Spleen (tissue), 11 donors: ENCODE measurements around the gene ATP5F1A. TPM values are rescaled to one million over a fixed set of nuclear protein-coding genes. Genes with fewer than 3 reads are reported as not detected.
"Not testable (repeated sequence)": the region's sequence is repeated elsewhere in the genome, so short reads cannot be mapped to it uniquely, and the experiment has no call there.

ENCODE experiments used
- DNase-seq: peaks from one replicate; pipeline ENCODE4 v3.0.0-alpha.2; 2020
- H3K27ac ChIP-seq, 8 donors: fragments of 200-600 bp; sonication (generic) in 7 of 8; 1 replicate in 4 of 8; 2 replicates in 4 of 8; pipeline versions ENCODE4 v1.5.0 to v1.8.0; 2016 to 2021; ENCODE audit warnings: inconsistent platforms in 4 of 8, mild to moderate bottlenecking in 4 of 8, moderate library complexity in 1 of 8
- H3K27me3 ChIP-seq, 7 donors: fragments of 200-600 bp; sonication (generic) in 6 of 7; replicated peaks in 1 of 7; 1 replicate in 4 of 7; 2 replicates in 3 of 7; pipeline versions ENCODE4 v1.5.0 to v1.8.0; 2016 to 2021; ENCODE audit warnings: inconsistent platforms in 3 of 7, mild to moderate bottlenecking in 1 of 7
- H3K36me3 ChIP-seq, 6 donors: fragments of 200-600 bp; sonication (generic) in 5 of 6; 1 replicate in 4 of 6; 2 replicates in 2 of 6; pipeline versions ENCODE4 v1.5.0 to v1.8.0; 2016 to 2021; ENCODE audit warnings: inconsistent platforms in 2 of 6
- H3K4me1 ChIP-seq, 6 donors: fragments of 200-600 bp; sonication (generic) in 5 of 6; 1 replicate in 3 of 6; 2 replicates in 3 of 6; pipeline versions ENCODE4 v1.5.0 to v1.8.0; 2016 to 2021; ENCODE audit warnings: inconsistent platforms in 3 of 6
- H3K4me3 ChIP-seq, 8 donors: fragments of 200-600 bp; sonication (generic) in 7 of 8; 1 replicate in 4 of 8; 2 replicates in 4 of 8; pipeline versions ENCODE4 v1.5.0 to v1.8.0; 2016 to 2021; ENCODE audit warnings: inconsistent platforms in 4 of 8, mild to moderate bottlenecking in 4 of 8, moderate library complexity in 2 of 8
- H3K9me3 ChIP-seq, 8 donors: fragments of 200-600 bp; sonication (generic) in 7 of 8; 1 replicate in 4 of 8; 2 replicates in 4 of 8; pipeline versions ENCODE4 v1.5.0 to v1.8.0; 2016 to 2021; ENCODE audit warnings: inconsistent platforms in 4 of 8
- CTCF ChIP-seq, 11 experiments: fragments of 200-600 bp in 7 of 11; fragments of 450-650 bp in 4 of 11; sonication (generic) in 4 of 11; IDR thresholded peaks in 8 of 11; conservative IDR thresholded peaks in 3 of 11; 1 replicate in 7 of 11; 2 replicates in 4 of 11; pipeline versions ENCODE4 v1.4.0 to v1.8.0; 2016 to 2021; ENCODE audit warnings: antibody characterized with exemption in 11 of 11, inconsistent platforms in 4 of 11, mild to moderate bottlenecking in 1 of 11
- POLR2A ChIP-seq, 3 donors: fragments of 450-650 bp; IDR thresholded peaks; one replicate each; pipeline ENCODE4 v1.5.1; 2017; ENCODE audit warnings: antibody characterized with exemption in 3 of 3, mild to moderate bottlenecking in 1 of 3
- POLR2AphosphoS5 ChIP-seq, 3 donors: sonication (generic); formaldehyde crosslinking; IDR thresholded peaks; one replicate each; pipeline ENCODE4 v1.5.1; 2017; ENCODE audit warnings: antibody characterized with exemption in 3 of 3
- WGBS, 5 donors: extraction: QIAGEN DNeasy Blood & Tissue Kit in 3 of 5; methylation state at CpG; one replicate each; pipeline versions ENCODE4 v1.1.5 to v1.1.7; 2013 to 2018; 5-methylcytosine and 5-hydroxymethylcytosine counted together
- intact Hi-C: fragments of 100-400 bp; cut with DNase I; formaldehyde crosslinking; loops from one replicate; pipeline ENCODE4 v1.15.0; 2023; ENCODE audit warnings: low total_unique reads
- polyA plus RNA-seq, 3 donors: library from polyadenylated mRNA; stranded (reverse); fragments of 200-250 nt; gene quantifications; one replicate each; pipeline ENCODE4 v1.2.1, GENCODE V29; 2013
- total RNA-seq, 7 donors: library from RNA; depleted of rRNA in 3 of 7; stranded (reverse); fragments of >200 nt in 3 of 7; fragmentation: NEBNext Ultra II Directional in 4 of 7; extraction: Animal tissue kit (Norgen Biotek cat#: 25700) in 4 of 7; gene quantifications; one replicate each; pipeline versions ENCODE4 v1.1.0 to v1.2.1, GENCODE V29; 2016 to 2021
- donor health status: healthy with polysubstance abuse.
- donor health status: DM: no; HTN: no; CAD: no; lungs with moderate emphysema.
- donor health status: DM: no; HTN: no; CAD: no.
- donor health status: Bipolar disorder and iron deficiency.
- donor health status: healthy.
- donor health status: DM: no; HTN: no; CAD: no.
- donor health status: DM: yes; HTN: yes; CAD: no.

ATP5F1A gene
- total and polyA plus RNA-seq, 10 donors = 188 to 364 (median 269) TPM

- Histone ChIP-seq H3K27ac (no peak overlapping the region), H3K27me3 (no peaks in the 10 kb centered on the region), H3K4me3 (no peak overlapping the region), H3K36me3 (peaks cover 0 to 18% (median 0%) of the 10 kb centered on the region in 6 donors), H3K4me1 (peaks cover 9 to 73% (median 35%) of the 10 kb centered on the region in 6 donors), H3K9me3 (no peaks in the 10 kb centered on the region)
- DNase-seq = no peak
- WGBS, 5 donors = 92 to 99% (median 93%) methylated on average over 5 of the region's 5 CpGs
- intact Hi-C loops = no loop called here
- TF ChIP-seq POLR2A (IDR thresholded peaks at IDR 0.05) (no peak), POLR2AphosphoS5 (IDR thresholded peaks at IDR 0.05) (no peak), CTCF (IDR thresholded peaks at IDR 0.05 in 8 of 11, conservative IDR thresholded peaks at IDR 0.05 in 3 of 11) (no peak)
Measured at GRCh38 chr18:46050268-46050667, 47.8 kb downstream of the ATP5F1A start.

GRCh38 chr18:46048641-46049040, 49.5 kb downstream of the ATP5F1A start:
- H3K27me3 ChIP-seq = no peaks in the 10 kb centered on the region
- peaks cover 0 to 18% (median 0%) of the 10 kb centered on the region in 6 donors for H3K36me3 ChIP-seq
- TF ChIP-seq CTCF (IDR thresholded peaks at IDR 0.05 in 8 of 11, conservative IDR thresholded peaks at IDR 0.05 in 3 of 11) (no peak), POLR2AphosphoS5 (IDR thresholded peaks at IDR 0.05) (no peak), POLR2A (IDR thresholded peaks at IDR 0.05) (no peak)
- H3K4me1 ChIP-seq = peaks cover 8 to 61% (median 25%) of the 10 kb centered on the region in 6 donors
- H3K4me3 ChIP-seq = no peak overlapping the region
- H3K9me3 ChIP-seq = no peaks in the 10 kb centered on the region
- WGBS, 5 donors = 72 to 95% (median 81%) methylated on average over 1 of the region's 1 CpG
- intact Hi-C loops = no loop called here
- H3K27ac ChIP-seq = peak overlapping the region in 3 of 8 donors; percentile 5 to 40 (median 28)
- no peak for DNase-seq

GRCh38 chr18:46047369-46047768, 50.7 kb downstream of the ATP5F1A start:
- 92 to 95% (median 93%) methylated on average over 13 of the region's 13 CpGs for WGBS, 5 donors
- peak overlapping the region in 5 of 8 donors; percentile 4 to 60 (median 31) for H3K27ac ChIP-seq
- H3K27me3 ChIP-seq, H3K9me3 ChIP-seq, H3K4me3 ChIP-seq, intact Hi-C loops, DNase-seq: not testable (repeated sequence)
- H3K4me1 ChIP-seq = peaks cover 12 to 61% (median 35%) of the 10 kb centered on the region in 6 donors
- peaks cover 0 to 18% (median 0%) of the 10 kb centered on the region in 6 donors for H3K36me3 ChIP-seq

GRCh38 chr18:46046688-46047087, 51.4 kb downstream of the ATP5F1A start:
- H3K36me3 ChIP-seq = peaks cover 0 to 22% (median 0%) of the 10 kb centered on the region in 6 donors
- no peak for TF ChIP-seq CTCF (IDR thresholded peaks at IDR 0.05 in 8 of 11, conservative IDR thresholded peaks at IDR 0.05 in 3 of 11)
- TF ChIP-seq POLR2A (IDR thresholded peaks at IDR 0.05) = no peak
- no peak for TF ChIP-seq POLR2AphosphoS5 (IDR thresholded peaks at IDR 0.05)
- H3K27me3 ChIP-seq = no peaks in the 10 kb centered on the region
- no peaks in the 10 kb centered on the region for H3K9me3 ChIP-seq
- peak overlapping the region in 4 of 8 donors; percentile 13 to 60 (median 36) for H3K27ac ChIP-seq
- H3K4me3 ChIP-seq = no peak overlapping the region
- intact Hi-C loops = no loop called here
- 85 to 99% (median 95%) methylated on average over 2 of the region's 2 CpGs for WGBS, 5 donors
- peaks cover 14 to 61% (median 34%) of the 10 kb centered on the region in 6 donors for H3K4me1 ChIP-seq
- no peak for DNase-seq
